Spleen (tissue), 7 donors: ENCODE measurements around the gene OARD1.

Experiments
- POLR2A ChIP-seq, 3 donors: fragments of 450-650 bp; IDR thresholded peaks; one replicate each; pipeline ENCODE4 v1.5.1; 2017; ENCODE audit warnings: antibody characterized with exemption in 3 of 3, mild to moderate bottlenecking in 1 of 3
- TF ChIP-seq, protein P1 (sequence below), 11 experiments: fragments of 200-600 bp in 7 of 11; fragments of 450-650 bp in 4 of 11; sonication (generic) in 4 of 11; IDR thresholded peaks in 8 of 11; conservative IDR thresholded peaks in 3 of 11; 1 replicate in 7 of 11; 2 replicates in 4 of 11; pipeline versions ENCODE4 v1.4.0 to v1.8.0; 2016 to 2021; ENCODE audit warnings: antibody characterized with exemption in 11 of 11, inconsistent platforms in 4 of 11, mild to moderate bottlenecking in 1 of 11
- donor health status: DM: no; HTN: no; CAD: no; lungs with moderate emphysema.
- donor health status: DM: no; HTN: no; CAD: no.
- donor health status: DM: no; HTN: no; CAD: no.

- TF ChIP-seq, protein P1, sequence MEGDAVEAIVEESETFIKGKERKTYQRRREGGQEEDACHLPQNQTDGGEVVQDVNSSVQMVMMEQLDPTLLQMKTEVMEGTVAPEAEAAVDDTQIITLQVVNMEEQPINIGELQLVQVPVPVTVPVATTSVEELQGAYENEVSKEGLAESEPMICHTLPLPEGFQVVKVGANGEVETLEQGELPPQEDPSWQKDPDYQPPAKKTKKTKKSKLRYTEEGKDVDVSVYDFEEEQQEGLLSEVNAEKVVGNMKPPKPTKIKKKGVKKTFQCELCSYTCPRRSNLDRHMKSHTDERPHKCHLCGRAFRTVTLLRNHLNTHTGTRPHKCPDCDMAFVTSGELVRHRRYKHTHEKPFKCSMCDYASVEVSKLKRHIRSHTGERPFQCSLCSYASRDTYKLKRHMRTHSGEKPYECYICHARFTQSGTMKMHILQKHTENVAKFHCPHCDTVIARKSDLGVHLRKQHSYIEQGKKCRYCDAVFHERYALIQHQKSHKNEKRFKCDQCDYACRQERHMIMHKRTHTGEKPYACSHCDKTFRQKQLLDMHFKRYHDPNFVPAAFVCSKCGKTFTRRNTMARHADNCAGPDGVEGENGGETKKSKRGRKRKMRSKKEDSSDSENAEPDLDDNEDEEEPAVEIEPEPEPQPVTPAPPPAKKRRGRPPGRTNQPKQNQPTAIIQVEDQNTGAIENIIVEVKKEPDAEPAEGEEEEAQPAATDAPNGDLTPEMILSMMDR (IDR thresholded peaks at IDR 0.05 in 8 of 11, conservative IDR thresholded peaks at IDR 0.05 in 3 of 11) = no peak
- TF ChIP-seq POLR2A (IDR thresholded peaks at IDR 0.05) = no peak
Observed at GRCh38 chr6:41119508-41119907, 47.4 kb upstream of the OARD1 start.
